MV-4-11 (cell line): Measurements from ENCODE around the gene CD70.
"Not testable (repeated sequence)": the region's sequence is repeated elsewhere in the genome, so short reads cannot be mapped to it uniquely, and the experiment has no call there.

Experiments
- DNase-seq: peaks from one replicate; lab custom pipeline; 2025; lab: John Stamatoyannopoulos, UW

CD70 gene

GRCh38 chr19:6590827-6591319, at the start of gene CD70:
CD70 (minus strand) TSS chr19:6591150; CDS start chr19:6591002, 148 bp downstream.
- peak; percentile 62 for DNase-seq

DNA sequence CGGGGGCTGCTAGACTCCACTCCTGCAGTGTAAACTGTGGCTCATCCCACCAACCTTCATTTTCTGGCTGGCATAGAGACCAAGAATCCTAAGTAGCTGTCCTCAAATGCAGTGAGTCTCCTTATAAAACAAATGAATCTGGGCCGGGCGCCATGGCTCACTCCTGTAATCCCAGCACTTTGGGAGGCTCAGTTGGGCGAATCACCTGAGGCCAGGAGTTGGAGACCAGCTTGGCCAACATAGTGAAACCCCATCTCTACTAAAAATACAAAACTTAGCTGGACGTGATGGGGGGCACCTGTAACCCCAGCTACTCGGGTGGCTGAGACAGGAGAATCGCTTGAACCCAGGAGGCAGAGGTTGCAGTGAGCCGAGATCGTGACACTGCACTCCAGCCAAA, 49.4 kb upstream of the CD70 start:
- DNase-seq: not testable (repeated sequence)

- DNase-seq: peak; percentile 53
Observed at GRCh38 chr19:6639439-6639838, 48.5 kb upstream of the CD70 start.

DNA sequence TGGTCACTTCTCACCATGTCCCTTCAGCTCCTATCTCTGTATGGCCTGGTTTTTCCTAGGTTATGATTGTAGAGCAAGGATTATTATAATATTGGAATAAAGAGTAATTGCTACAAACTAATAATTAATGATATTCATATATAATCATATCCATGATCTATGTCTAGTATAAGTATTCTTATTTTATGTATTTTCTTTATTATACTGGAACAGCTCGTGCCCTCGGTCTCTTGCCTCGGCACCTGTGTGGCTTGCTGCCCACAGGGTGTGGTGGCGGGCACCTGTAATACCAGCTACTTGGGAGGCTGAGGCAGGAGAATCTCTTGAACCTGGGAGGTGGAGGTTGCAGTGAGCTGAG, 42.5 kb upstream of the CD70 start:
- not testable (repeated sequence) for DNase-seq

DNA sequence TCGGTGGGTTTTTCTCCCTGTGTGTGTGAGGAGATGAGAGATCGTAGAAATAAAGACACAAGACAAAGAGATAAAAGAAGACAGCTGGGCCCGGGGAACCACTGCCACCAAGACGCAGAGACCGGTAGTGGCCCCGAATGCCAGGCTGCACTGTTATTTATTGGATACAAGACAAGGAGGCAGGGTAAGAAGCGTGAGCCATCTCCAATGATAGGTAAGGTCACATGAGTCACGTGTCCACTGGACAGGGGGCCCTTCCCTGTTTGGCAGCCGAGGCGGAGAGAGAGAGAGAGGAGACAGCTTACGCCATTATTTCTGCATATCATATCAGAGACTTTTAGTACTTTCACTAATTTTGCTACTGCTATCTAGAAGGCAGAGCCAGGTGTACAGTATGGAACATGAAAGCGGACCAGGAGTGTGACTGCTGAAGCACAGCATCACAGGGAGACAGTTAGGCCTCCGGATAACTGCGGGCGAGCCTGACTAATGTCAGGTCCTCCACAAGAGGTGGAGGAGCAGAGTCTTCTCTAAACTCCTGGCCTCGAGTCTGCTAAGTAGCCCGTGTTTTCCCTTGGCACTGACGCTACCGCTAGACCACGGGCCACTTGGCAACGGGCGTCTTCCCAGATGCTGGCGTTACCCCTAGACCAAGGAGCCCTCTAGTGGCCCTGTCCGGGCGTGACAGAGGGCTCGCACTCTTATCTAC, 42.0 kb upstream of the CD70 start:
- DNase-seq: peak; percentile 77

DNA sequence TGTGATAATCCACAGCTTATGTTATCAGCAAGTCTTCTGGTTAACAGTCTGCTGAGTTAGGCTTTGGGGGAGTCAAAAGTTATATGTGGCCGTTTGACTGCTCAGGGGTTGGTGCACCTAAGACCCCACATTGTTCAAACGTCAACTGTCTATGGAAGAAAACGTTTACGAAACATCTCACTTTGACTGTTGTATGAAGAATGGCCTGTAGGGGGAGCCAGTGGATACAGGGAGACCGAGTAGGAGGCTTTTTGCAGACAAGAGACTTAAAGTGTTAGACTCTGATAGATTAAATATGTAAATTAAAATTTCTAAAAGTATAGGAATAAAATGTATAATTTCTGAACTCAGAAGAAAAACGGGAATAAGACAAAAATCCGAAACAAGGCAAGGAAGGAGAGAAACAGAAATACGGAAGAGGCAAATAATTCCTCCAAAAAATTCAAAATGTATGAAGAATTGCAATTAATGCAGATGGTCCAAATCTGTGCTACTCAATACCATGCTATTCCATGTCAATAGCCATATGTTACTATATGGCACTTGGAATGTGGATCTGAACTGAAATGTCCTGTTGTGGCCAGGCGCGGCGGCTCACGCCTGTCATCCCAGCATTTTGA, 41.2 kb upstream of the CD70 start:
- peak; percentile 78 for DNase-seq

GRCh38 chr19:6626764-6627163, 35.8 kb upstream of the CD70 start:
- DNase-seq: no peak

- no peak for DNase-seq
Observed at GRCh38 chr19:6617374-6617773, 26.4 kb upstream of the CD70 start.

DNA sequence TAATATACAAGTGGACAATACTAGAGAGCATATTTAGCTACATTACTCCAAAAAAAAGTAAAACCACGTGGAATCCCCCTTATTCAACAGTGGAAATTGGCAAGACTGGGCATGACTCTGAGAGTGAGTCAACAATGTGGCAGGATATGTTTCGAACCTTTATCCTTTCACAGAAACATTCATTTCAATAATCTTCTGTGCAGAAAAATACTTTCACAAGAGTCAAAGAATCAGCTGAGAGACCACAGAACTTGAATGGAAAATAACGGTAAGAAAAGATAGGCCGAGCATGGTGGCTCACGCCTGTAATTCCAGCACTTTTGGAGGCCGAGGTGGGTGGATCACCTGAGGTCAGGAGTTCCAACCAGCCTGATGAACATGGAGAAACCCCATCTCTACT, 25.1 kb upstream of the CD70 start:
- DNase-seq: peak; percentile 24

DNA sequence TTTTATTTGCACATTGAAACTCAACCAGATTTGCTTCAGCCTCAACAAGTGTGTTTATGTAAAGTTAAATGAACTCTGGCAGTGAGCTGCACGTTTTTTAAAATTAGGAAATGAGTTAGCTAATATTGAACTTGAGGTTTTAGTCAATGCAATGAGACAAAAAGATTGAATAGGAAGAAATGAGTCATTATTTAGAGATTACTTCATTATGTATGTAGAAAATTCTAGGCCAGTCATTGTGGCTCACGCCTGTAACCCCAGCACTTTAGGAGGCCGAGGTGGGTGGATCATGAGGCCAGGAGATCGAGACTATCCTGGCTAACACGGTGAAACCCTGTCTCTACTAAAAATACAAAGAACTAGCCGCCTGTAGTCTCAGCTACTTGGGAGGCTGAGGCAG, 22.8 kb upstream of the CD70 start:
- peak; percentile 79 for DNase-seq

GRCh38 chr19:6610934-6611852, 20.2 kb upstream of the CD70 start:
- no peak for DNase-seq

- DNase-seq: no peak
Observed at GRCh38 chr19:6608940-6609339, 18.0 kb upstream of the CD70 start.

- not testable (repeated sequence) for DNase-seq
Observed at GRCh38 chr19:6608146-6608545, 17.2 kb upstream of the CD70 start.

DNA sequence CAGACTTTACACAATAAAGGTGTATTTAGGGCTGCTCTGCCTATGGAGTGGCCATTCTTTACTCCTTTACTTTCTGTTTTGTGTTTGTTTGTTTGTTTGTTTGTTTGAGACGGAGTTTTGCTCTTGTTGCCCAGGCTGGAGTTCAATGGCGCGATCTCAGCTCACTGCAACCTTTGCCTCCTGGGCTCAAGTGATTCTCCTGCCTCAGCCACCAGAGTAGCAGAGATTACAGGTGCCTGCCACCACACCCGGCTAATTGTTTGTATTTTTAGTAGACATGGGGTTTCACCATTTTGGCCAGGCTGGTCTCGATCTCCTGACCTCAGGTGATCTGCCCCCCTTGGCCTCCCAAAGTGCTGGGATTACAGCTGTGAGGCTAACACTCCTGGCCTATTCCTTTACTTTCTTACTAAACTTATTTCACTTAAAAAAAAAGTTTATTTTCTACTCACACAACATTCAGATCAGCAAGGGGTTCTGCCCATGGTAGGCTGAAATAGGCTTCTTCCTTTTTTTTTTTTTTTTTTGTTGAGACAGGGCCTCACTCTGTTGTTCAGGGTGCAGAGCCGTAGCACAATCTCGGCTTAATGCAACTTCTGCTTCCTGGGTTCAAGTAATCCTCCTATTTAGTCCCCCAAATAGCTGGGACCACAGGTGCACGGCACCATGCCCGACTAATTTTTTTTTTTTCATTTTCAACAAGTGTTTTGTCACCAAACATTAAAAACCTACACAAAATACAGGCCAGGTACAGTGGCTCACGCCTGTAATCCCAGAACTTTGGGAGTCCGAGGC, 15.5 kb upstream of the CD70 start:
- DNase-seq: not testable (repeated sequence)

GRCh38 chr19:6604906-6605305, 14.0 kb upstream of the CD70 start:
- DNase-seq: peak; percentile 23

GRCh38 chr19:6602729-6603114, 11.8 kb upstream of the CD70 start:
- no peak for DNase-seq

DNA sequence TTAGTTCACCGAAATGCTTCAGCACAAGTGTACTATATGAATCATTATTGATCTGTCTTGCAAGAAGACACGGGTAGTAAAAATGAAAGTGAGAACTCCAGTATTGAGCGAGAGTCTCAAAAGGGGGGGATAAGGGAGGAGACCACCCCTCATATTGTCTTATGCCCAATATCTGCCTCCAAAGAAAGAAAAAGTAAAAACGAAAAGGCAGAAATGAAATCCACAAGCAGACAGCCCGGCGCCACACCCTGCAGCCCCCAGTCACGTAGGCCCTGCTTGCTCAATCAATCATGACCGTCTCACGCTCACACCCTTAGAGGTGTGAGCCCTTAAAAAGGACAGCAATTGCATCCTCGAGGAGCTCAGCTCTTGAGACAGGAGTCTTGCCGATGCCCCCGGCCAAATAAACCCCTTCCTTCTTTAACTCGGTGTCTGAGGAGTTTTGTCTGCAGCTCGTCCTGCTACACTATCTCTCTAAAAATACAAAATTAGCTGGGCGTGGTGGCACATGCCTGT, 10.6 kb upstream of the CD70 start:
- peak; percentile 55 for DNase-seq

- DNase-seq: not testable (repeated sequence)
Observed at GRCh38 chr19:6600951-6601536, 10.1 kb upstream of the CD70 start.

DNA sequence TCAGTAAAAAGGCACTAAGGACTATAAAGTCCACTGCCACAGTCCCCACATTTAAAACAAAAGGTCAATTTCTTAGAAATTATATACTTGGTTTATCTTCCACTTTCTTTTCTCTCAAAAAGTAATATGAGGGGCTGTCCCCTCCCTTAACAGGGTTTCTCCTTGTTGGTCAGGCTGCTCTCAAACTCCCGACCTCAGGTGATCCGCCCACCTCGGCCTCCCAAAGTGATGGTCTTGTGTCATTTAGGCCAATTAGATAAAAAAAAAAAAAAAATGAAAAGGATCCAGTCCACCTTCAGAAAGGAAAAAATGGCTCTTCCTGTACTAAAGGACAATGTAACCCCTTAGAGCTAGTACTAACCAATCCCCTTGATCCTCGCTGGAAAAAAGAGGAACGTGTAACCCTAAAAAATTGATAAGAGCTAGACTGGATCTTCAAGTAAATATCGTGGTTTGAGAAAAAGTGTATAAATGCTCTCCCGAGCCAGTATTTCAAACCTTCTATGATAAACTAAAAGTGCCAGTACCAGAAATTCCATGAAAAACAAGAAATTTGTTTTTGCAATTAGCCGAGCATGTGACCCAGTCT, 9.0 kb upstream of the CD70 start:
- DNase-seq: no peak

DNA sequence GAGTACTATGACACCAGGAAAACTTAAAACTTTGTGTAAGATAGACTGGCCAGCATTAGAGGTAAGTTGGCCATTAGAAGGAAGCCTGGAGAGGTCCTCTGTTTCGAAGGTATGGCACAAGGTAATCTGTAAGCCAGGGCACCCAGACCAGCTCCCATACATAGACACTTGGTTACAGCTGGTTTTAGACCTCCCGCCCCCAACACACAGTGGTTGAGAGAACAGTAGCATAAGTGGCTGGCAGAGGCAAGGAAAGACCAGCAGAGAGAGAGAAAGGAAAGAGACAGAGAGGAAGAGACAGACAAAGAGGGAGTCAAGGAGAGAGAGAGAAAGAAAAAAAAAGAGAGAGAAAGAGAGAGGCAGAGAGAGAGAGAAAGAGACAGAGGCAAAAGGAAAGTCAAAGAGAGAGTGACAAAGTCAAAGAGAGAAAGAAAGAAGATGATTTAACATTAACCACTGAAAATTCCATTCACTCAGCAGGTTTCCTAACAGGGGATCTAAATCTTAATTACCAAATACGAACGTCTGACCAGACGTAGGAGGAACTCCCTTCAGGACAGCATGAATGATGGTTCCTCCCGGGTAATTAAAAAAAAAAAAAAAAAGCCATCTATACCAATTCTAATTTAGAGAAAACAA, 7.4 kb upstream of the CD70 start:
- DNase-seq: peak; percentile 48
